GM12801 (cell line): ENCODE data around the gene ADA.

Experiments used
- CTCF ChIP-seq: IDR thresholded peaks from one replicate; pipeline ENCODE4 v1.5.1; 2011; ENCODE audit warnings: control low read depth; ENCODE audit not compliant: insufficient read length; ENCODE audit errors: extremely low read depth

The ADA gene

GRCh38 chr20:44640522-44640921 lies 11.0 kb downstream of the ADA start:
- no peak for TF ChIP-seq CTCF

GRCh38 chr20:44637522-44638372 lies 13.8 kb downstream of the ADA start:
- TF ChIP-seq CTCF: no peak

- TF ChIP-seq CTCF: no peak
Observed at GRCh38 chr20:44637042-44637441, 14.5 kb downstream of the ADA start.

GRCh38 chr20:44635877-44636276 lies 15.6 kb downstream of the ADA start:
- TF ChIP-seq CTCF: no peak

GRCh38 chr20:44633872-44634600 lies 17.5 kb downstream of the ADA start:
- no peak for TF ChIP-seq CTCF

- no peak for TF ChIP-seq CTCF
Observed at GRCh38 chr20:44633187-44633810, 18.2 kb downstream of the ADA start.

- no peak for TF ChIP-seq CTCF
Observed at GRCh38 chr20:44632103-44632752, 19.3 kb downstream of the ADA start.
